Hepatocyte (in vitro differentiated cells): ENCODE data around the gene INTS11. TPM values are rescaled to one million over a fixed set of nuclear protein-coding genes. Genes with fewer than 3 reads are reported as not detected.

Source experiments
- DNase-seq: peaks from one replicate; pipeline ENCODE4 v3.0.0-alpha.2; 2016; ENCODE audit warnings: low spot score
- H2AFZ ChIP-seq: fragments of 200-600 bp; sonication (generic); 2 replicates; pipeline ENCODE4 v1.6.0; 2016; ENCODE audit warnings: antibody characterized with exemption, mild to moderate bottlenecking
- H3K27ac ChIP-seq: fragments of 200-600 bp; sonication (generic); 2 replicates; pipeline ENCODE4 v1.5.1; 2016; ENCODE audit warnings: mild to moderate bottlenecking
- H3K27me3 ChIP-seq: fragments of 200-600 bp; sonication (generic); 2 replicates; pipeline ENCODE4 v1.6.1; 2016
- H3K36me3 ChIP-seq: fragments of 200-600 bp; sonication (generic); replicated peaks from 2 replicates; pipeline ENCODE4 v1.5.1; 2016; ENCODE audit warnings: low read depth; ENCODE audit not compliant: insufficient read depth
- H3K4me1 ChIP-seq: fragments of 200-600 bp; sonication (generic); 2 replicates; pipeline ENCODE4 v1.5.1; 2016; ENCODE audit warnings: mild to moderate bottlenecking, moderate library complexity; ENCODE audit not compliant: insufficient read depth
- H3K4me2 ChIP-seq: fragments of 200-600 bp; sonication (generic); 2 replicates; pipeline ENCODE4 v1.6.0; 2016
- H3K4me3 ChIP-seq: fragments of 200-600 bp; sonication (generic); 2 replicates; pipeline ENCODE4 v1.5.1; 2016; ENCODE audit warnings: mild to moderate bottlenecking
- H3K79me2 ChIP-seq: fragments of 200-600 bp; sonication (generic); 2 replicates; pipeline ENCODE4 v1.6.0; 2017; ENCODE audit warnings: mild to moderate bottlenecking
- H3K9me2 ChIP-seq: fragments of 200-600 bp; sonication (generic); replicated peaks from 2 replicates; pipeline ENCODE4 v1.6.0; 2017; ENCODE audit warnings: mild to moderate bottlenecking; ENCODE audit not compliant: insufficient read depth
- H3K9me3 ChIP-seq: fragments of 200-600 bp; sonication (generic); 2 replicates; pipeline ENCODE4 v1.5.1; 2016; ENCODE audit warnings: low read depth, mild to moderate bottlenecking
- H4K20me1 ChIP-seq: fragments of 200-600 bp; sonication (generic); 2 replicates; pipeline ENCODE4 v1.6.0; 2016; ENCODE audit warnings: mild to moderate bottlenecking; ENCODE audit not compliant: insufficient read depth, poor library complexity, severe bottlenecking
- EZH2 ChIP-seq: fragments of 200-600 bp; sonication (generic); IDR thresholded peaks from 2 replicates; pipeline ENCODE4 v1.6.1; 2016; ENCODE audit warnings: antibody characterized with exemption, mild to moderate bottlenecking, borderline replicate concordance
- EZH2phosphoT487 ChIP-seq: fragments of 200-600 bp; sonication (generic); IDR thresholded peaks from one replicate; pipeline ENCODE4 v1.6.1; 2018; ENCODE audit warnings: antibody characterized with exemption, mild to moderate bottlenecking, low read depth, moderate library complexity; ENCODE audit not compliant: unreplicated experiment, severe bottlenecking
- WGBS: methylation state at CpG from one replicate; pipeline ENCODE4 v1.1.6; 2016; ENCODE audit warnings: low lambda C conversion rate; ENCODE audit errors: missing lambda C conversion rate; 5-methylcytosine and 5-hydroxymethylcytosine counted together
- polyA plus RNA-seq: library from polyadenylated mRNA; unstranded; fragments of >200 nt; fragmentation: Nextera tagmentation; extraction: Ambion mirVana; gene quantifications from 2 replicates; pipeline ENCODE4 v1.2.1, GENCODE V29; 2016
- total RNA-seq: library from RNA; depleted of rRNA; stranded (reverse); fragments of >200 nt; gene quantifications from 2 replicates; pipeline ENCODE4 v1.2.3, GENCODE V29; 2014
- TF ChIP-seq, protein P1 (sequence below): fragments of 200-600 bp; sonication (generic); IDR thresholded peaks from 2 replicates; pipeline ENCODE4 v1.5.1; 2016; ENCODE audit warnings: antibody characterized with exemption, mild to moderate bottlenecking; ENCODE audit not compliant: poor library complexity

INTS11 gene
- total and polyA plus RNA-seq, 2 experiments from 2014 or later = 80.4 to 80.6 TPM

DNA sequence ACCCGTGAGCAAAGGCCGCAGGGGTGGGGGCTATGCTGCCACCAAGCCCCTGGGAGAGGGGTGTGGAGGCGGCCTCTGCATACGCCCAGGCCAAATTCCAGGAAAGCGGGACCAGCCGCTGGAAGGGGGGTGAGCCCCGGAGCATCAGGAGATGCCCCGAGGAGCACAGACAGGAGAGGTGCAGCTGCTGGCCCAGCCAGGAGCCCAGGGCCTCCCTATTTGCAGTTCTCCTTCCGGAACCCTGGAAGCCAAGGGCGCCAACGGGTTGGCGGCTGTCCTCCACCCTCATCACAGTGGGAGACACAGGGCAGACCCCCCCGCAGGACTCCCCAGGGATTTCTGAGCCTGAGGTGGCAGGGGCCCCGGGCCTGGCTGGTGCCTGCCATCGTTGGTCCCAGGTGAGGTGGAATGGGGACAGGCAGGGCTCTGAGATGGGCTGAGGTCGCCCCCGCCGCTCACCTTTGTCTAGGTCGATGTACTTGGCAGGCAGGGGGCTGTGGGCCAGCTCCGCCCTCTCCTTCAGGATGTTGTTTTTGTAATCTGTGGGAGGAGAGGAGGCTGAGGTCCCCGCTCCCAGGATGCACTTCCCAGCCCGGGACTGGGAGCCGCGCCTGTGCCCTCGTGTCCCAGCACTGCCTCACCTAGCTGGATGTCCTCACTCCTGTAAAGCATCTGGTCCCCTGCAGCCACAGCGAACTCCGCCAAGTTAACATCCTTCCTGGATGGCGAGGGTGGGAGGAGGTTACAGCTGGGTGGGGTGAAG is 29.1 kb upstream of the INTS11 start:
- Histone ChIP-seq H3K9me2 (no peaks in the 10 kb centered on the region), H4K20me1 (peaks cover 16% of the 10 kb centered on the region), H3K79me2 (peaks cover 44% of the 10 kb centered on the region), H3K36me3 (no peaks in the 10 kb centered on the region), H3K4me3 (no peak overlapping the region), H2AFZ (no peak overlapping the region), H3K9me3 (no peaks in the 10 kb centered on the region), H3K4me2 (no peak overlapping the region), H3K27ac (no peak overlapping the region), H3K4me1 (peaks cover 29% of the 10 kb centered on the region), H3K27me3 (no peaks in the 10 kb centered on the region)
- DNase-seq = no peak
- 72% methylated on average over 22 of the region's 28 CpGs for WGBS
- TF ChIP-seq EZH2phosphoT487 (no peak), EZH2 (no peak)
- TF ChIP-seq, protein P1, sequence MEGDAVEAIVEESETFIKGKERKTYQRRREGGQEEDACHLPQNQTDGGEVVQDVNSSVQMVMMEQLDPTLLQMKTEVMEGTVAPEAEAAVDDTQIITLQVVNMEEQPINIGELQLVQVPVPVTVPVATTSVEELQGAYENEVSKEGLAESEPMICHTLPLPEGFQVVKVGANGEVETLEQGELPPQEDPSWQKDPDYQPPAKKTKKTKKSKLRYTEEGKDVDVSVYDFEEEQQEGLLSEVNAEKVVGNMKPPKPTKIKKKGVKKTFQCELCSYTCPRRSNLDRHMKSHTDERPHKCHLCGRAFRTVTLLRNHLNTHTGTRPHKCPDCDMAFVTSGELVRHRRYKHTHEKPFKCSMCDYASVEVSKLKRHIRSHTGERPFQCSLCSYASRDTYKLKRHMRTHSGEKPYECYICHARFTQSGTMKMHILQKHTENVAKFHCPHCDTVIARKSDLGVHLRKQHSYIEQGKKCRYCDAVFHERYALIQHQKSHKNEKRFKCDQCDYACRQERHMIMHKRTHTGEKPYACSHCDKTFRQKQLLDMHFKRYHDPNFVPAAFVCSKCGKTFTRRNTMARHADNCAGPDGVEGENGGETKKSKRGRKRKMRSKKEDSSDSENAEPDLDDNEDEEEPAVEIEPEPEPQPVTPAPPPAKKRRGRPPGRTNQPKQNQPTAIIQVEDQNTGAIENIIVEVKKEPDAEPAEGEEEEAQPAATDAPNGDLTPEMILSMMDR = no peak

GRCh38 chr1:1352786-1353388 is 28.4 kb upstream of the INTS11 start:
- peaks cover 18% of the 10 kb centered on the region for H4K20me1 ChIP-seq
- 44% methylated on average over 3 of the region's 5 CpGs for WGBS
- no peaks in the 10 kb centered on the region for H3K27me3 ChIP-seq
- H3K4me2 ChIP-seq = no peak overlapping the region
- peaks cover 48% of the 10 kb centered on the region for H3K79me2 ChIP-seq
- H3K4me1 ChIP-seq = peaks cover 34% of the 10 kb centered on the region
- TF ChIP-seq EZH2 = no peak
- TF ChIP-seq, protein P1 = no peak
- TF ChIP-seq EZH2phosphoT487 = no peak
- no peaks in the 10 kb centered on the region for H3K9me2 ChIP-seq
- H3K9me3 ChIP-seq = no peaks in the 10 kb centered on the region
- no peak for DNase-seq
- peak overlapping the region; percentile 20 for H3K27ac ChIP-seq
- no peaks in the 10 kb centered on the region for H3K36me3 ChIP-seq
- H3K4me3 ChIP-seq = no peak overlapping the region
- no peak overlapping the region for H2AFZ ChIP-seq

GRCh38 chr1:1351511-1352427 is 27.3 kb upstream of the INTS11 start:
- Histone ChIP-seq H3K9me2 (no peaks in the 10 kb centered on the region), H3K4me2 (peak overlapping the region; percentile 70), H3K4me3 (no peak overlapping the region), H3K9me3 (no peaks in the 10 kb centered on the region), H3K27ac (peak overlapping the region; percentile 20), H2AFZ (no peak overlapping the region), H3K36me3 (no peaks in the 10 kb centered on the region), H3K79me2 (peaks cover 48% of the 10 kb centered on the region), H3K4me1 (peaks cover 35% of the 10 kb centered on the region), H4K20me1 (peaks cover 28% of the 10 kb centered on the region), H3K27me3 (no peaks in the 10 kb centered on the region)
- WGBS = 60% methylated on average over 24 of the region's 29 CpGs
- TF ChIP-seq EZH2phosphoT487 (no peak), EZH2 (no peak)
- TF ChIP-seq, protein P1 = no peak
- DNase-seq = no peak
